PC-9 (cell line): Measurements from ENCODE around the gene RGS6. TPM values are rescaled to one million over a fixed set of nuclear protein-coding genes. Genes with fewer than 3 reads are reported as not detected.

Experiments used
- BruUV-seq: library from RNA; stranded (reverse); fragments of 400-500 nt; replicated peaks from 2 replicates; lab custom pipeline; 2021; lab: Mats Ljungman, UMichigan
- CTCF ChIA-PET: fragments of 300-600 bp; sonication (Branson Sonifier 250); formaldehyde crosslinking; loops from one replicate; lab custom pipeline; 2022; ENCODE audit warnings: antibody characterized with exemption; lab: Charles Lee
- POLR2A ChIA-PET: fragments of 300-600 bp; sonication (Branson Sonifier 250); formaldehyde crosslinking; loops from one replicate; lab custom pipeline; 2022; ENCODE audit warnings: antibody characterized with exemption; ENCODE audit not compliant: unreplicated experiment; lab: Charles Lee
- DNase-seq, 2 experiments: peaks; one replicate each; pipeline versions ENCODE4 v3.0.0 to v3.0.0-alpha.2; 2015 to 2022; ENCODE audit warnings: mixed read lengths in 1 of 2
- H2AFZ ChIP-seq: fragments of 200-600 bp; sonication (generic); 2 replicates; pipeline ENCODE4 v1.8.1; 2017; ENCODE audit warnings: antibody characterized with exemption
- H3F3A ChIP-seq: fragments of 200-600 bp; sonication (generic); 2 replicates; pipeline ENCODE4 v1.8.1; 2017; ENCODE audit warnings: antibody characterized with exemption, mild to moderate bottlenecking, low read depth; ENCODE audit not compliant: insufficient read depth
- H3K27ac ChIP-seq: fragments of 200-600 bp; sonication (generic); 2 replicates; pipeline ENCODE4 v1.6.1; 2016; ENCODE audit warnings: mixed run types
- H3K27me3 ChIP-seq: fragments of 200-600 bp; sonication (generic); 2 replicates; pipeline ENCODE4 v1.6.1; 2016; ENCODE audit warnings: low read depth, mixed run types; ENCODE audit not compliant: insufficient read depth
- H3K36me3 ChIP-seq: fragments of 200-600 bp; sonication (generic); 2 replicates; pipeline ENCODE4 v1.6.1; 2016; ENCODE audit warnings: low read depth, mixed run types
- H3K4me1 ChIP-seq: fragments of 200-600 bp; sonication (generic); replicated peaks from 2 replicates; pipeline ENCODE4 v1.6.1; 2016; ENCODE audit warnings: mixed run types; ENCODE audit not compliant: insufficient read depth
- H3K4me2 ChIP-seq: fragments of 200-600 bp; sonication (generic); 2 replicates; pipeline ENCODE4 v1.6.1; 2017; ENCODE audit warnings: mixed run types
- H3K4me3 ChIP-seq: fragments of 200-600 bp; sonication (generic); 2 replicates; pipeline ENCODE4 v1.6.1; 2016; ENCODE audit warnings: mixed run types
- H3K79me2 ChIP-seq: fragments of 200-600 bp; sonication (generic); 2 replicates; pipeline ENCODE4 v1.6.1; 2017; ENCODE audit warnings: low read depth, mixed run types
- H3K9me2 ChIP-seq: fragments of 200-600 bp; sonication (generic); 2 replicates; pipeline ENCODE4 v1.8.1; 2017; ENCODE audit warnings: mild to moderate bottlenecking; ENCODE audit not compliant: insufficient read depth
- H3K9me3 ChIP-seq: fragments of 200-600 bp; sonication (generic); 2 replicates; pipeline ENCODE4 v1.8.1; 2016; ENCODE audit warnings: low read depth; ENCODE audit not compliant: insufficient read depth
- H4K20me1 ChIP-seq: fragments of 200-600 bp; sonication (generic); 2 replicates; pipeline ENCODE4 v1.8.1; 2017; ENCODE audit not compliant: insufficient read depth
- EZH2 ChIP-seq: fragments of 200-600 bp; sonication (generic); IDR thresholded peaks from 2 replicates; pipeline ENCODE4 v1.8.0; 2017; ENCODE audit warnings: antibody characterized with exemption, low read depth
- intact Hi-C: fragments of 100-400 bp; cut with micrococcal nuclease; formaldehyde crosslinking; loops from one replicate; pipeline ENCODE4 v1.10.0; 2022; ENCODE audit not compliant: unreplicated experiment
- total RNA-seq: library from RNA; stranded (reverse); gene quantifications from 2 replicates; pipeline ENCODE4 v1.2.3, GENCODE V29; 2021
- TF ChIP-seq, protein P1 (sequence below): fragments of 200-600 bp; sonication (generic); conservative IDR thresholded peaks from 2 replicates; pipeline ENCODE4 v1.6.1; 2017; ENCODE audit warnings: mixed run types, antibody characterized with exemption, mild to moderate bottlenecking, moderate library complexity

The RGS6 gene
- total RNA-seq, 1 experiment from 2014 or later = not detected

DNA sequence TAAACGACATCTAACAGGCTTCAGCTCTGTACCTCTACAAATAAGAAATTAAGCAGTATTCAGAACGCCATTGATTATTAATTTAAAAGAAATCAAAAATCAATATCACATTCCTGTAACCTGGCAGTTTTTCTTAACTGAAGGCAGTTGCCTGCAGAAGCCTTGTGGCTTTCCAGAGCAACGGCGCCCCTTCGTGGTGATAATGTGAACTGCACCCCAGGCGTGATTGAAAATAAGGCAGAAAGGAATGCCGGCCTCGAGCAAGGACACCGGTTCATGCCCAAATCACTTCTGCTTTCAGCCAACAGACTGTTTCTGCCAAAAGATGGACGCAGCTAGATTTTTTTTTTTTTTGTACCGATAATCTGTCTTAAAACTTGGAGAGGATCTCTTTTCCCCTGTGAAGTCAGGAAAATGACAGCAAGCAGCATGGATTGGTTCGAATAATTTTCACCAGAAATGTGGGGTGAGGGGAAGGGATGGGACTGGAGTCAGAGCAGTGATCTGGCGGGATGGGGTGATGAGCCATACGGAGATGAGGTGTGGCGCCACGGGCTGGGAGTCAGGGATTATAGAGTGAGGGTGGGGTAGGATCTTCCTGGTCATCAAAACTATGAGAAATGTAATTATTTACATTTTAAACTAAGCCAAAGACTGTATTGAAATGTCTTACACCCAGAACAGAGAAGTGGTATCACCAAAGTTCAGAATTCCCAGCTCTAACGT is 488.7 kb downstream of the RGS6 start:
- peak in 1 of 2 experiments; percentile 63 for DNase-seq
- Histone ChIP-seq H4K20me1 (no peaks in the 10 kb centered on the region), H3K36me3 (no peaks in the 10 kb centered on the region), H3K27me3 (peaks cover 39% of the 10 kb centered on the region), H3K9me3 (no peaks in the 10 kb centered on the region), H3K27ac (no peak overlapping the region), H3K4me1 (no peaks in the 10 kb centered on the region), H2AFZ (no peak overlapping the region), H3K4me2 (no peak overlapping the region), H3K79me2 (no peaks in the 10 kb centered on the region), H3F3A (no peaks in the 10 kb centered on the region), H3K9me2 (no peaks in the 10 kb centered on the region), H3K4me3 (no peak overlapping the region)
- ChIA-PET POLR2A (no interaction called here), CTCF (no interaction called here)
- BruUV-seq = no TSS peak
- intact Hi-C loops = no loop called here
- TF ChIP-seq, protein P1, sequence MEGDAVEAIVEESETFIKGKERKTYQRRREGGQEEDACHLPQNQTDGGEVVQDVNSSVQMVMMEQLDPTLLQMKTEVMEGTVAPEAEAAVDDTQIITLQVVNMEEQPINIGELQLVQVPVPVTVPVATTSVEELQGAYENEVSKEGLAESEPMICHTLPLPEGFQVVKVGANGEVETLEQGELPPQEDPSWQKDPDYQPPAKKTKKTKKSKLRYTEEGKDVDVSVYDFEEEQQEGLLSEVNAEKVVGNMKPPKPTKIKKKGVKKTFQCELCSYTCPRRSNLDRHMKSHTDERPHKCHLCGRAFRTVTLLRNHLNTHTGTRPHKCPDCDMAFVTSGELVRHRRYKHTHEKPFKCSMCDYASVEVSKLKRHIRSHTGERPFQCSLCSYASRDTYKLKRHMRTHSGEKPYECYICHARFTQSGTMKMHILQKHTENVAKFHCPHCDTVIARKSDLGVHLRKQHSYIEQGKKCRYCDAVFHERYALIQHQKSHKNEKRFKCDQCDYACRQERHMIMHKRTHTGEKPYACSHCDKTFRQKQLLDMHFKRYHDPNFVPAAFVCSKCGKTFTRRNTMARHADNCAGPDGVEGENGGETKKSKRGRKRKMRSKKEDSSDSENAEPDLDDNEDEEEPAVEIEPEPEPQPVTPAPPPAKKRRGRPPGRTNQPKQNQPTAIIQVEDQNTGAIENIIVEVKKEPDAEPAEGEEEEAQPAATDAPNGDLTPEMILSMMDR = peak; percentile 94
- no peak for TF ChIP-seq EZH2

DNA sequence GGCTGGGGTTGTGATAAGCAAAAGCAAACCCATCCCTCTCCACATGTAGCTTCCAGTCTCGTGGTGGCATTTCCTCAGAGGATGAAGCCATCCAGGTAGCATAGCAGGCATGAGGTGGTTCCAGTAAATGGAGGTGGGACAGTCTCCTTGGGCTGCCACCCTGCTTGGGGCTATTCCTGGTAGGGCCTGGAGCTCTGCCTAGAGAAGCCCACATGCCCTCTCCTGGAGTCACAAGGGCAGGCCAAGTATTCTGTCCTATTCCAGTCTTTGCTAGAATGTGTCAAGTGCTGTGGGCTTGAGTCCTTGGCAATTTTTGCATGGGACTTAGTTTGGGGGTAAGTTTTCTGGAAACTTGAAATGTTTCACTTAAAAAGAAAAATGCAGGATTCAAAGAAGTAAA is 491.7 kb downstream of the RGS6 start:
- CTCF ChIA-PET = no interaction called here
- Histone ChIP-seq H3K4me3 (no peak overlapping the region), H3K79me2 (no peaks in the 10 kb centered on the region), H3K36me3 (no peaks in the 10 kb centered on the region), H3K4me2 (no peak overlapping the region), H3K9me3 (no peaks in the 10 kb centered on the region), H3K27me3 (peaks cover 13% of the 10 kb centered on the region), H3K27ac (no peak overlapping the region), H2AFZ (no peak overlapping the region), H3K4me1 (no peaks in the 10 kb centered on the region), H3F3A (no peaks in the 10 kb centered on the region), H3K9me2 (no peaks in the 10 kb centered on the region), H4K20me1 (no peaks in the 10 kb centered on the region)
- DNase-seq = no peak
- no TSS peak for BruUV-seq
- TF ChIP-seq, protein P1 = no peak
- TF ChIP-seq EZH2 = no peak
- POLR2A ChIA-PET = no interaction called here
- intact Hi-C loops = no loop called here

DNA sequence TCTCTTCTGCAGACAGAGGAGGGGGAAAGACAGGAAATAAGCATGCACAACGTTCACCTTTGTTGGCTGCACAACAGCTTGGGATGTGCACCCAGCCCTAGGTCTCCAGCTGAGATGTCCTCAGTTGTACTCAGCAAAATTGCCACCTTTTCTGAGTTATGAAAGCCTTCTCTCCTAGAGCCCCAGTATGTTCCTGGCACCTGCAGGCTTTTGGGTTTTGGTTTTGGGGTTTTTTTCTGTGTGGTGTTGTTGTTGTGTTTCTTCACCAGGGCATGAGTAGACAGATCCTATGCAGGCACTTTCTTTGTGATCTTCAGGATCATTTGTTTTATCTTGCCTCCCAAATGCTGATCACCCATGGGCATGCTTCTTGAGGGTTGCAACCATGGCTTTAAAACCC is 498.2 kb downstream of the RGS6 start:
- Histone ChIP-seq H4K20me1 (no peaks in the 10 kb centered on the region), H3K27ac (no peak overlapping the region), H3K4me3 (no peak overlapping the region), H3K4me1 (no peaks in the 10 kb centered on the region), H3K79me2 (no peaks in the 10 kb centered on the region), H3K4me2 (no peak overlapping the region), H3K36me3 (no peaks in the 10 kb centered on the region), H2AFZ (no peak overlapping the region), H3K9me3 (no peaks in the 10 kb centered on the region), H3K9me2 (no peaks in the 10 kb centered on the region), H3F3A (no peaks in the 10 kb centered on the region), H3K27me3 (no peaks in the 10 kb centered on the region)
- no peak for DNase-seq
- TF ChIP-seq, protein P1 = no peak
- no peak for TF ChIP-seq EZH2
- POLR2A ChIA-PET = no interaction called here
- no TSS peak for BruUV-seq
- CTCF ChIA-PET = no interaction called here
- intact Hi-C loops = no loop called here
